ENCODE data around the gene ABHD11. TPM values are rescaled to one million over a fixed set of nuclear protein-coding genes. Genes with fewer than 3 reads are reported as not detected.
A peak's percentile ranks its signal among the peaks of the same experiment; 100 is the strongest.

Gene ABHD11
- total RNA-seq, 2 donors from 2014 or later, result 2.5 to 16.9 TPM

GRCh38 chr7:73761854-73762658 lies 23.5 kb upstream of the ABHD11 start:
- H3K27me3 ChIP-seq (replicated peaks; ENCODE audit: insufficient read depth), result no peaks in the 10 kb centered on the region
- H3K9me3 ChIP-seq, result no peaks in the 10 kb centered on the region
- no peak overlapping the region for H3K27ac ChIP-seq
- H3K36me3 ChIP-seq, result no peaks in the 10 kb centered on the region
- TF ChIP-seq CTCF (IDR thresholded peaks at IDR 0.05), result no peak
- no peak overlapping the region for H3K4me3 ChIP-seq
- H3K4me1 ChIP-seq (ENCODE audit: control insufficient read depth in 1 of 2, low read depth in 2 of 2), result no peaks in the 10 kb centered on the region
- DNase-seq (ENCODE audit: low spot score), result no peak
- ATAC-seq (ENCODE audit: insufficient number of reproducible peaks, low FRiP score, low read depth), result no peak

GRCh38 chr7:73758581-73759138 lies 20.1 kb upstream of the ABHD11 start:
- Histone ChIP-seq H3K36me3 (no peaks in the 10 kb centered on the region), H3K27ac (no peak overlapping the region)
- no peak for ATAC-seq (ENCODE audit: insufficient number of reproducible peaks, low FRiP score, low read depth)

GRCh38 chr7:73749931-73750776 lies 11.6 kb upstream of the ABHD11 start:
- no peaks in the 10 kb centered on the region for H3K27me3 ChIP-seq (replicated peaks; ENCODE audit: insufficient read depth)
- H3K4me3 ChIP-seq, result no peak overlapping the region
- no peaks in the 10 kb centered on the region for H3K9me3 ChIP-seq
- peaks cover 0 to 6% of the 10 kb centered on the region in 2 donors for H3K4me1 ChIP-seq (ENCODE audit: control insufficient read depth in 1 of 2, low read depth in 2 of 2)
- no peak for TF ChIP-seq CTCF (IDR thresholded peaks at IDR 0.05)
- DNase-seq (ENCODE audit: low spot score) (no peak), ATAC-seq (ENCODE audit: insufficient number of reproducible peaks, low FRiP score, low read depth) (no peak)
- no peaks in the 10 kb centered on the region for H3K36me3 ChIP-seq
- no peak overlapping the region for H3K27ac ChIP-seq

More at GRCh38 chr7:73758581-73759138, 20.1 kb upstream of the ABHD11 start:
- no peaks in the 10 kb centered on the region for H3K27me3 ChIP-seq (replicated peaks; ENCODE audit: insufficient read depth)
- H3K4me1 ChIP-seq (ENCODE audit: control insufficient read depth in 1 of 2, low read depth in 2 of 2), result no peaks in the 10 kb centered on the region
- H3K9me3 ChIP-seq, result no peaks in the 10 kb centered on the region
- no peak for DNase-seq (ENCODE audit: low spot score)
- H3K4me3 ChIP-seq, result no peak overlapping the region
- no peak for TF ChIP-seq CTCF (IDR thresholded peaks at IDR 0.05)

GRCh38 chr7:73746378-73746777 lies 7.8 kb upstream of the ABHD11 start:
- H3K27ac ChIP-seq, result peak overlapping the region in 1 of 2 donors; percentile 17
- TF ChIP-seq CTCF (IDR thresholded peaks at IDR 0.05), result no peak
- H3K27me3 ChIP-seq (replicated peaks; ENCODE audit: insufficient read depth), result no peaks in the 10 kb centered on the region
- H3K36me3 ChIP-seq, result no peaks in the 10 kb centered on the region
- ATAC-seq (ENCODE audit: insufficient number of reproducible peaks, low FRiP score, low read depth), result no peak
- no peak for DNase-seq (ENCODE audit: low spot score)
- no peak overlapping the region for H3K4me3 ChIP-seq
- H3K9me3 ChIP-seq, result no peaks in the 10 kb centered on the region
- peaks cover 0 to 6% of the 10 kb centered on the region in 2 donors for H3K4me1 ChIP-seq (ENCODE audit: control insufficient read depth in 1 of 2, low read depth in 2 of 2)

Data from thoracic aorta (tissue), 2 donors.